HG03135 (cell line): ENCODE data around the gene DGKG.

ENCODE experiments used
- ATAC-seq: cut with Tn5 transposase; IDR thresholded peaks from one replicate; pipeline ENCODE4 v1.9.1; 2021; ENCODE audit warnings: mild to moderate bottlenecking, moderate library complexity; ENCODE audit not compliant: unreplicated experiment

Gene DGKG

GRCh38 chr3:186181901-186182300 is 180.1 kb downstream of the DGKG start:
- no peak for ATAC-seq

GRCh38 chr3:186180891-186181481 is 181.0 kb downstream of the DGKG start:
- no peak for ATAC-seq

GRCh38 chr3:186180151-186180550 is 181.9 kb downstream of the DGKG start:
- no peak for ATAC-seq

- ATAC-seq, result no peak
Observed at GRCh38 chr3:186178412-186178811, 183.6 kb downstream of the DGKG start.

GRCh38 chr3:186176373-186176990 is 185.6 kb downstream of the DGKG start:
- ATAC-seq, result no peak

GRCh38 chr3:186173224-186173815 is 188.7 kb downstream of the DGKG start:
- no peak for ATAC-seq

GRCh38 chr3:186172353-186172752 is 189.7 kb downstream of the DGKG start:
- ATAC-seq, result no peak

GRCh38 chr3:186171521-186171920 is 190.5 kb downstream of the DGKG start:
- no peak for ATAC-seq

- no peak for ATAC-seq
Observed at GRCh38 chr3:186170516-186170915, 191.5 kb downstream of the DGKG start.

GRCh38 chr3:186169379-186169778 is 192.7 kb downstream of the DGKG start:
- ATAC-seq, result no peak

- ATAC-seq, result no peak
Observed at GRCh38 chr3:186168976-186169375, 193.1 kb downstream of the DGKG start.

GRCh38 chr3:186167646-186168395 is 194.2 kb downstream of the DGKG start:
- ATAC-seq, result no peak

GRCh38 chr3:186166491-186167288 is 195.3 kb downstream of the DGKG start:
- ATAC-seq, result no peak

- no peak for ATAC-seq
Observed at GRCh38 chr3:186166036-186166435, 196.0 kb downstream of the DGKG start.

GRCh38 chr3:186165331-186165730 is 196.7 kb downstream of the DGKG start:
- no peak for ATAC-seq

- ATAC-seq, result no peak
Observed at GRCh38 chr3:186164696-186165095, 197.3 kb downstream of the DGKG start.

GRCh38 chr3:186162221-186162620 is 199.8 kb downstream of the DGKG start:
- ATAC-seq, result no peak

- ATAC-seq, result no peak
Observed at GRCh38 chr3:186160691-186161243, 201.3 kb downstream of the DGKG start.

- ATAC-seq, result no peak
Observed at GRCh38 chr3:186154641-186155040, 207.4 kb downstream of the DGKG start.

- peak; percentile 93 for ATAC-seq
Observed at GRCh38 chr3:186152889-186153292, 209.1 kb downstream of the DGKG start.

GRCh38 chr3:186152361-186152798 is 209.7 kb downstream of the DGKG start:
- ATAC-seq, result peak; percentile 17
